GM12892 (cell line): ENCODE measurements around the gene TNFRSF1A. TPM values are rescaled to one million over a fixed set of nuclear protein-coding genes. Genes with fewer than 3 reads are reported as not detected.
A peak's percentile ranks its signal among the peaks of the same experiment; 100 is the strongest.

ENCODE experiments used
- DNase-seq: peaks from one replicate; pipeline ENCODE4 v3.0.0; 2011; ENCODE audit not compliant: insufficient read length
- FAIRE-seq: peaks from 2 replicates; lab custom pipeline; 2011; peaks lifted over from hg19 to GRCh38; lab: Jason Lieb, UNC
- POLR2A ChIP-seq: IDR thresholded peaks from 2 replicates; pipeline ENCODE4 v1.6.1; 2011; ENCODE audit warnings: low read depth, low read length, control low read depth
- POLR2AphosphoS5 ChIP-seq: IDR thresholded peaks from 2 replicates; pipeline ENCODE4 v1.6.1; 2011; ENCODE audit warnings: low read depth, low read length, control low read depth
- TAF1 ChIP-seq: IDR thresholded peaks from 2 replicates; pipeline ENCODE4 v1.6.1; 2011; ENCODE audit warnings: low read depth, mild to moderate bottlenecking, control low read depth, low read length, borderline replicate concordance
- polyA plus RNA-seq: library from polyadenylated mRNA; unstranded; fragments of >200 nt; gene quantifications from one replicate; pipeline ENCODE4 v1.2.1, GENCODE V29; 2012; ENCODE audit warnings: missing spikeins, inconsistent platforms; ENCODE audit not compliant: missing spikeins

The TNFRSF1A gene
- polyA plus RNA-seq = 6.0 TPM

- DNase-seq (no peak), FAIRE-seq (no peak)
- TF ChIP-seq TAF1 (0 out of 2 replicates have a peak, but pooled peaks have one; percentile 24), POLR2A (no peak)
Observed at GRCh38 chr12:6341417-6342139, at the start of gene TNFRSF1A. Gene TNFRSF1A, minus strand, starts transcription at chr12:6342076. Its CDS starts 262 bp downstream, at chr12:6341814.

- TF ChIP-seq POLR2A (no peak), POLR2AphosphoS5 (no peak), TAF1 (no peak)
- FAIRE-seq (no peak), DNase-seq (no peak)
Observed at GRCh38 chr12:6391013-6391412, 49.1 kb upstream of the TNFRSF1A start.

- DNase-seq = no peak
- no peak for TF ChIP-seq TAF1
- no peak for TF ChIP-seq POLR2AphosphoS5
- no peak for TF ChIP-seq POLR2A
- no peak for FAIRE-seq
Observed at GRCh38 chr12:6390084-6390799, 48.4 kb upstream of the TNFRSF1A start.

GRCh38 chr12:6387541-6387940 lies 45.7 kb upstream of the TNFRSF1A start:
- FAIRE-seq (no peak), DNase-seq (no peak)
- TF ChIP-seq POLR2A (no peak), POLR2AphosphoS5 (no peak), TAF1 (no peak)

- DNase-seq = no peak
- FAIRE-seq = no peak
- TF ChIP-seq TAF1 = no peak
- TF ChIP-seq POLR2AphosphoS5 = no peak
- TF ChIP-seq POLR2A = no peak
Observed at GRCh38 chr12:6386491-6386890, 44.6 kb upstream of the TNFRSF1A start.

- no peak for FAIRE-seq
- TF ChIP-seq POLR2A (no peak), TAF1 (no peak), POLR2AphosphoS5 (no peak)
- no peak for DNase-seq
Observed at GRCh38 chr12:6386038-6386437, 44.2 kb upstream of the TNFRSF1A start.

DNA sequence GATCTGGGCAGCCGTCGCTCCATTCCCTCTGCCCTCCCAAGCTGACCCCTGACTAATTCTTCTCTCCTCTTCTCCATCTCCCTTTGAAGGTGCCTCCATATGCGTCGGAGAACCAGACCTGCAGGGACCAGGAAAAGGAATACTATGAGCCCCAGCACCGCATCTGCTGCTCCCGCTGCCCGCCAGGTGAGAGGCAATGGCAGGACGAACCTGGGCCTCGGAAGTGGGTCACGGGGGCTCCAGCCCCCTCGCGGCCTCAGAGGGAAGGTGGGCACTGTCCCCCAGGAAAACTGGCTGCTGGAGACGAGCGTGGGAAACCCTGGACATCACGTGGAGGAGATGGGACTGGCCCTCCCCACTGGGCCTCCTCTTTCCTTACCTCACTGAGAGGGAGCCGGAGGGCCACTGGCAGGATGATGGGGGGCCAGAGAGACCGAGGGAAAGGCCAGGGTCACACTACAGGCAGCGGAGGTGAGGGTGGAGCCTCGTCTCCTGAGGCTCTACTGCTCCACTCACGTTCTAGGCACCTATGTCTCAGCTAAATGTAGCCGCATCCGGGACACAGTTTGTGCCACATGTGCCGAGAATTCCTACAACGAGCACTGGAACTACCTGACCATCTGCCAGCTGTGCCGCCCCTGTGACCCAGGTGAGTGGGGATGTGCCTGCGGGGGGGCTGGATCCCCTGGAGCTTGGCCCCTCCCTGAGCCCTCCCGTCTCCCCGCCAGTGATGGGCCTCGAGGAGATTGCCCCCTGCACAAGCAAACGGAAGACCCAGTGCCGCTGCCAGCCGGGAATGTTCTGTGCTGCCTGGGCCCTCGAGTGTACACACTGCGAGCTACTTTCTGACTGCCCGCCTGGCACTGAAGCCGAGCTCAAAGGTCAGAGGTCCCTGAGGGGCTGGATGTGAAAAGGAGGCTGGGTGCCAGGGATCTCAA lies 42.9 kb upstream of the TNFRSF1A start:
- FAIRE-seq (no peak), DNase-seq (no peak)
- TF ChIP-seq TAF1 (no peak), POLR2A (no peak), POLR2AphosphoS5 (no peak)

DNA sequence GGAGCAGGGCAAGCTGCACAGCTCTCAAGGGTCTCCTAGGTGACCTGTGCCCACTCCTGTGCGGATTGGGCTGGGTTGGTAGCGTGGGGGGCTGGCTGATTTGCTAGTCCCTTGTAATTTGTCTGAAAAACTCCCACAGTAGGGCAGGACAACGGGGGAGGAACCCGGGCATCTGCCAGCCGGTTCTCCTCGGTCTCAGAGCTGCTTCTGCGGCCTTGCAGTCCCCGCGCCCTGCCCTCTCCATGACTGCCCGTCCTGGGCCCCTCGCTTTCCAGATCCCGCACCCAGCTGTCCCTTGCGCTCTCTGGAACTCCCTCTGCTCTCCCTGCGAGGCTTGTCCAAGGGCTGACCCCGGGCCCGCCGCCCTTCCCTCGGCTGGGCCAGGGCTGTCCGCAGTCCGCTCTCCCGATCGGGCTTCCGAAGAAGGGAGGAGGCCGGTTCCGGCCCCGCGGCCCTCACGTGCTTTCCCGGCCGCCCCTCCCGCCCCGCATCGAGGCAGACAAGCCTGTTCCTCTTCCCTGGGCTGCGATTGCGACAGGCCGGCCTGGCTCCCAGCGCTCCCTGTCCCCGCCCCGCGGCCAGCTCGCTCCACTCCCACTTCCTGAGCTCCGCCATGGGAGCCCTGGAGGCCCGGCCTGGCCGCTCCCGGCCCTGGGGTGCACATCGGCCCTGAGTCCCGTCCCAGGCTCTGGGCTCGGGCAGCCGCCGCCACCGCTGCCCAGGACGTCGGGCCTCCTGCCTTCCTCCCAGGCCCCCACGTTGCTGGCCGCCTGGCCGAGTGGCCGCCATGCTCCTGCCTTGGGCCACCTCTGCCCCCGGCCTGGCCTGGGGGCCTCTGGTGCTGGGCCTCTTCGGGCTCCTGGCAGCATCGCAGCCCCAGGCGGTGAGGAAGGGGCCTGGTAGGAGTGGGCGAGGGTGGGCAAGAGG lies 42.0 kb upstream of the TNFRSF1A start, which contains the start of gene LTBR:
LTBR (plus strand) TSS at position 591 of the 927 bp plus-strand sequence; CDS start at position 788, 197 bp downstream.
- DNase-seq (no peak), FAIRE-seq (no peak)
- TF ChIP-seq POLR2A = no peak
- no peak for TF ChIP-seq POLR2AphosphoS5
- no peak for TF ChIP-seq TAF1

DNA sequence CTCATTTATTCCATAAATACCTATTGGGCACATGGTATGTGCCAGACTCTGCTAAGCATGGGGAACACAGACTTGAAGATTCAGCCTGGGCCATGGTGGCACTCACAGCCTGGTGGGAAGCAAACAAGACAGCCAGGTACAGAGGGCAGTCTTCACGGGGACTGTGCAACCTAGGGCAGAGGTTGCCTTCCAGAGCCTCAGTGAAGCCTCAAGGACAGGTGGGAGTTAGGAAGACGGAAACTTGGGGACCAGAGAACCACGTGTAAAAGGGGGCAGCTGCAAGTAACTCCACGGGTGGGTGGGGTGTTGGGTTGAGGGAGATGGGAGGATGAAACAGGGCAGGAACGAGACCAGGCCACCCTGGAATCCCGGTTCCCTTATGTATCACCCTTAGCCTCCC lies 41.1 kb upstream of the TNFRSF1A start:
- no peak for TF ChIP-seq POLR2A
- TF ChIP-seq TAF1 = no peak
- no peak for TF ChIP-seq POLR2AphosphoS5
- DNase-seq = no peak

DNA sequence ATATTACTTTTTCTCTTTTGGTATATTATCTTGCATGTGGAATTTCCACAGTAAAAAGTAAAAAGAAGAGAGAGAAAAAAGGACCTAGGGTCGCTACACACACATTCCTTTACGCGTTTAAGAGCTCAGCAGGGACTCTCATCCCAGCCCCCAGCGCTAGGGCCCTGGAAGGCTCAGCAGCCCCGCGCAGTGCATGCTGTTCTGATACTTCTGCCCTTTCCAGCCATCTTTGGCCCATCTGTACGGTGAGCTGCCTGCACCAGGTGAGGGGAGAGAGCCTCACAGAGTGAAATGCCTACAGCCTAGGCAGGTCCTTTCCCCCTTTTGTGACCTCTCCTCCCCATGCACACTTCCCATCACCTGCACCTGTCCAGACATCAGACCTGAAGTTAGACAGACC lies 40.5 kb upstream of the TNFRSF1A start:
- no peak for TF ChIP-seq POLR2A
- TF ChIP-seq POLR2AphosphoS5 = no peak
- no peak for TF ChIP-seq TAF1
- DNase-seq (no peak), FAIRE-seq (no peak)

More for the DNA sequence above, 41.1 kb upstream of the TNFRSF1A start:
- no peak for FAIRE-seq
